ENCODE data around the gene IFNAR1. TPM values are rescaled to one million over a fixed set of nuclear protein-coding genes. Genes with fewer than 3 reads are reported as not detected.
A peak's percentile ranks its signal among the peaks of the same experiment; 100 is the strongest.

Gene IFNAR1
- total and polyA plus RNA-seq, 2 of the 4 experiments (the other 2 are of a cell fraction): 7.8 to 9.9 TPM

DNA sequence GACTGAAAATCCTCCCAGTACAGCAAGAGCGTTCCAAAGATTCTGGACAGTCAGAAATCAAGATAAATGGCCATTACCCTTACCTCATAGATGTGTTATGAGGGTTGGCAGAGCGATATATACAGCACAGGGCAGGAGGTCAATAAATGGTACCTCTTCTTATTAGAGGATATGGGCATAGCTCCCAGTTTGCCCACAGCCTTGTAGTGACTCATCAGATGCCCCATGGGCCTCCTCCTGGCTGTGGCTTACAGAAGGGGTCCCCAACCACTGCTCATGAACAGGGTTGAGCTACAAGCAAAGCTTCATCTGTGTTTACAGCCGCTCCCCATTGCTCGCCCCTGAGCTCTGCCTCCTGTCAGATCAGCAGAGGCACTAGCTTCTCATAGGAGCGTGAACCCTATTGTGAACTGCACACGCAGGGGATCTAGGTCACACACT is 71.1 kb downstream of the IFNAR1 start:
- no peak overlapping the region for H2BK20ac ChIP-seq (ENCODE audit: low read depth, low read length)
- H2AK5ac ChIP-seq (ENCODE audit: low read depth, low read length): no peak overlapping the region
- H3K18ac ChIP-seq (ENCODE audit: low read depth, low read length): no peak overlapping the region
- no peaks in the 10 kb centered on the region for H3K79me1 ChIP-seq (ENCODE audit: low read depth in 1 of 2, low read length in 2 of 2)
- ChIA-PET CTCF (no interaction called here), POLR2A (ENCODE audit: unreplicated experiment) (interaction anchor here (0.6 kb wide), 1 partner anchor 84 kb away, joined by 6 read pairs; the partner anchor contains the start of gene TMEM50B)
- no TSS peak for BruUV-seq (replicated peaks)
- no peaks in the 10 kb centered on the region for H3K36me3 ChIP-seq (ENCODE audit: control insufficient read depth, insufficient read depth, low read length)
- no peak overlapping the region for H2AFZ ChIP-seq (replicated peaks; ENCODE audit: low read length, poor library complexity)
- no peaks in the 10 kb centered on the region for H3K27me3 ChIP-seq (ENCODE audit: control insufficient read depth, insufficient read depth, low read length)
- H3K4me1 ChIP-seq (ENCODE audit: control insufficient read depth, insufficient read depth, low read length): peaks cover 10% of the 10 kb centered on the region
- H3K4me3 ChIP-seq (ENCODE audit: insufficient read depth, low read depth, low read length): no peak overlapping the region
- in situ Hi-C loops (cut with MboI; ENCODE audit: low sequenced_read_pairs) (no loop called here), intact Hi-C loops (cut with micrococcal nuclease) (no loop called here), dilution Hi-C loops (cut with HindIII; ENCODE audit: low sequenced_read_pairs, unreplicated experiment) (no loop called here)
- no CpG with 5 or more reads among the region's 6 CpGs for WGBS, 2 experiments (ENCODE audit: extremely low coverage in 2 of 2, insufficient read length in 1 of 2)
- H3K9ac ChIP-seq (ENCODE audit: low read depth, low read length): no peak overlapping the region
- ATAC-seq (ENCODE audit: low read depth) (peak; percentile 79), DNase-seq (peak; percentile 59)
- TF ChIP-seq FOS (IDR thresholded peaks at IDR 0.05; ENCODE audit: low read depth, low read length) (peak; percentile 20; the same call in 1 of the 2 replicates), POLR2A (IDR thresholded peaks at IDR 0.05; ENCODE audit: low read depth, low read length) (no peak)
- H4K20me1 ChIP-seq (ENCODE audit: insufficient read depth, low read length): no peaks in the 10 kb centered on the region
- H4K91ac ChIP-seq (ENCODE audit: insufficient read depth, low read depth, low read length): no peak overlapping the region
- no peak overlapping the region for H4K8ac ChIP-seq (ENCODE audit: low read depth in 2 of 2, low read length in 2 of 2)
- H2BK15ac ChIP-seq (ENCODE audit: low read depth, low read length): no peak overlapping the region
- no peaks in the 10 kb centered on the region for H3K9me3 ChIP-seq (ENCODE audit: control insufficient read depth, insufficient read depth, low read length)
- H2BK5ac ChIP-seq (ENCODE audit: low read depth, low read length, poor library complexity, severe bottlenecking): no peak overlapping the region
- H2BK120ac ChIP-seq (ENCODE audit: low read depth, low read length): no peak overlapping the region
- H3K56ac ChIP-seq (ENCODE audit: extremely low read depth, insufficient read depth, low read length): no peak overlapping the region
- H2AK9ac ChIP-seq (replicated peaks; ENCODE audit: low read depth, low read length, poor library complexity): peak overlapping the region; percentile 20
- H3K4ac ChIP-seq (ENCODE audit: low read depth, low read length): no peak overlapping the region
- H3K9me1 ChIP-seq (ENCODE audit: insufficient read depth, low read length): no peaks in the 10 kb centered on the region; the same call in 1 of the 2 replicates
- H3K4me2 ChIP-seq (ENCODE audit: low read depth, low read length): peak overlapping the region; percentile 4; the same call in 1 of the 2 replicates
- H3K14ac ChIP-seq (replicated peaks; ENCODE audit: low read depth, low read length): no peak overlapping the region
- H3K23ac ChIP-seq (ENCODE audit: low read depth, low read length): no peak overlapping the region
- H3K27ac ChIP-seq (ENCODE audit: insufficient read depth, low read length): peak overlapping the region; percentile 8; the same call in 1 of the 2 replicates
- H4K5ac ChIP-seq (ENCODE audit: low read depth, low read length): no peak overlapping the region; the same call in 1 of the 2 replicates

Data from IMR-90 (cell line).